GM19043 (cell line): Measurements from ENCODE around the gene GAGE13.
"Not testable (repeated sequence)": the region's sequence is repeated elsewhere in the genome, so short reads cannot be mapped to it uniquely, and the experiment has no call there.

Experiments used
- ATAC-seq: cut with Tn5 transposase; IDR thresholded peaks from one replicate; pipeline ENCODE4 v1.9.1; 2021; ENCODE audit warnings: low read depth; ENCODE audit not compliant: unreplicated experiment

Gene GAGE13

GRCh38 chrX:49331282-49331681 is at the start of gene GAGE13:
GAGE13 (plus strand) TSS chrX:49331582; CDS start chrX:49332738, 1,156 bp downstream.
- ATAC-seq, result not testable (repeated sequence)

DNA sequence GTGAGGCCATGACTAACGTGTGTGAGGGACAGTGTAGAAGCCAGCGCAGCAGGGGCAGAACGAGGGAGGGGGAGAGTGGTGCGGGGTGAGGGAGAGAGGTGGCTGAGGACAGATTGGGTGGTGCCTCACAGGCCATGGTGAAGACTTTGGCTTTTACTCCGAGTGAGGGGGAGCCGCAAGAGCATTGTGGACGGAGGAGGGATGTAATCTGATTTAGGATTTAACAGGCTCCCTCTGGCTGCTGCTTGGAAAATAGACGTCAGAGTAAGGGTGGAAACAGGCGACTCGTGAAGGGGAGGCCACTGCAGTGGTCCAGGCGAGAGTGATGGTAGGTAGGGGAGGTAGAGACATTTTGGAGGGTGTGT is 48.8 kb upstream of the GAGE13 start:
- ATAC-seq, result no peak

DNA sequence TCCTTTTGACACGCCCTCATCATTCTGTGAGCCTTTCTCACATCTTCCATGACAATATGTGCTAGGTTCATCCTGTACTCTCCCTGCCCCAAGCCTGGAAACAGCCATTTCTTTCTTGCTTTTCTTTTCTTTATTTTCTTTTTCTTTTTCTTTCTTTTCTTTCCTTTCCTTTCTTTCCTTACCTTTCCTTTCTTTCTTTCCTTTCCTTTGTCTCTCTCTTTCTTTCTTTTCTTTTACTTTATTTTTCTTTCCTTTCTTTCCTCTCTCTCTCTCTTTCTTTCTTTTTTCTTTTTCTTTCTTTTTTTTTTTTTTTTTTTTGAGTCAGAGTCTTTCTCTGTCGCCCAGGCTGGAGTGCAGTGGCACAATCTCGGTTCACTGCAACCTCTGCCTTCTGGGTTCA is 47.2 kb upstream of the GAGE13 start:
- ATAC-seq, result no peak

- ATAC-seq, result no peak
Observed at GRCh38 chrX:49286136-49286535, 45.2 kb upstream of the GAGE13 start.

DNA sequence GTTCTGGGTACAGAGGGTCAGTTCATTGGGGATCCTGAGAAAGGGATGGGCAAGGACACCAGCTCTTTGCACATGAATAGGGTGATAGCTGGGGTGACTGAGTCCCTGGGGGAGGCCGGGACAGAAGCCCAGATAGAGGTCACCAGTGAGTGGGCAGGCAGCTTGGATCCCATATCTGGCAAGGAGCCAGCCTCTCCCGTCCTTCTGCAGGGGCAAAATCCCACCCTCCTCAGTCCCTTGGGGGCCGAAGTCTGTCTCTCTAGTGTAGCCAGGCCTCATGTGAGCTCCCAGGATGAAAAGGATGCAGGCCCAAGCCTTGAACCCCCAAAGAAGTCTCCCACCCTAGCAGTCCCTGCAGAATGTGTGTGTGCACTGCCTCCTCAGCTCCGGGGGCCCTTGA is 44.8 kb upstream of the GAGE13 start:
- no peak for ATAC-seq

DNA sequence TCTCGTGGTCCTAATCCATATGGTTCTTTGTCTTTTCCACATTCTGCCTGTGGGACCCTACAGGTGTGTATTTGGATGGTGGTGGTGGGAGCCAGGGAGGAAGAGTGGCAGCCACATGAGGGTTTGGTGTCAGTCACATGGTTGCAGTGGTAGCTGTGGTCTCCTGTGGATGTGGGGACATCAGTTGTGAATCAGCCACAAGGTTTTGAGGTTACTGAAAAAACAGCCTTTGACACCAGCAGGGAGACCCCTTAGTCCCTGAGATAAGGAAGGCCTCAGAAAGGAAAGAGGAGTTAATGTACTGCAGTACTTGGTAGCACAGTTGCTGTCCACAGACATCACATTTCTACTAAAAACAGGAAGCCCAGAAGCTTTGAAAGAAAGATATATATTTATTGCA is 43.7 kb upstream of the GAGE13 start:
- ATAC-seq, result no peak

- ATAC-seq, result no peak
Observed at GRCh38 chrX:49290215-49290614, 41.2 kb upstream of the GAGE13 start.

DNA sequence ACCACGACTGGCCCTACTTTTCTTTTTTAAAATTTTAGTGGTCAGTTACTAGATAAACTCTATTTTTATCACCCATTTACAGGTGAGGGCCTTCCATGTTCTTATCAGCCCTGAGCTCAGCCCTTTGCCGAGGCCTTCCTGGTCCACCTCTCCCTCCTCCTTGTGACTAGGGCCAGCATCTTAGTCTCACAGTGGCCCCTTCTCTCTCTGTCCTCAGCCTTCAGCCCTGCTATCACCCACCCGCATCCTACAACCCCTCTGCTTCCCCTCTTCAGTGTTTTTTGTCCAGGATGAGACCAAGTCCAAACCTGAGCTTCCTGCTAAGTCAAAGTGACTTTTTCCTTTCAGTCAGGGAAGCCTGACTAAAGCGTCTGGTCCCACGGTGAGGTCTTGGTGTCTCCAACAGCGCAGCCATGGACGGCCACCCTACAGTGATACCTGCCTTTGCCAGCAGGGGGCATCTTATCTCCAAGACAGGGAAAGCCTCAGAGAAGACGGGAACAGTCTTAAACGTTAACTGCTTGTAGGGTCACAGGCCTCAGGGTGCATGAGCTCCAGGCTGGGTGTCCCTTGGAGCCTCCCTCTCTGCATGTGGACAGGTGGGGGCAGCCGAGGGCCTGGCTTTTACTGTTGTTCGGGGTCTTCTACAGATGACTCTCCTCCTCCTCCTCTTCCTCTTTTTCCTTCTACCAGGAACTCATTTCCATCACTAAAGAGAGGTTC is 39.6 kb upstream of the GAGE13 start:
- peak; percentile 63 for ATAC-seq

- no peak for ATAC-seq
Observed at GRCh38 chrX:49292400-49293362, 38.7 kb upstream of the GAGE13 start.

GRCh38 chrX:49299293-49299692 is 32.1 kb upstream of the GAGE13 start:
- not testable (repeated sequence) for ATAC-seq

- no peak for ATAC-seq
Observed at GRCh38 chrX:49300703-49301102, 30.7 kb upstream of the GAGE13 start.

DNA sequence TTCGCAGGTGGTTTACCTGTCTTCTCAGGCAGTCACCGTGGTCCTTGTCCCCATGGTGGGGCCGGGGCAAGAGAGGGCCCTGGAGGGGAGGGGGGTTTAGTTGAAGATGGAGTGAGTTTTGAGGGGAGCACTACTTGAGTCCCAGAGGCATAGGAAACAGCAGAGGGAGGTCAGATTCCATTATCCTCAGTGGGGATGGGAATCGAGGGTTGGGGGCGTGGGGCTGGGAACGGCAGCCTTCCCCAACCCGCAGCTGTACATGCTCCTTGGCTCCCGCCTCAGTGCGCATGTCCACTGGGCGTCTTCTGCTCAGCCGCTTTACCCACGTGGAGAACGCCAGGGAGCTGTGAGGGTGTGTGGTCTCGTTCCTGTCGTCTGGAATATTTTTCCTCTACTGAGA is 28.0 kb upstream of the GAGE13 start, which contains the start of gene GAGE10:
Gene GAGE10, plus strand, starts transcription at position 301 of the 400 bp plus-strand sequence. CDS start 1,214 bp downstream, outside the sequence.
- no peak for ATAC-seq

DNA sequence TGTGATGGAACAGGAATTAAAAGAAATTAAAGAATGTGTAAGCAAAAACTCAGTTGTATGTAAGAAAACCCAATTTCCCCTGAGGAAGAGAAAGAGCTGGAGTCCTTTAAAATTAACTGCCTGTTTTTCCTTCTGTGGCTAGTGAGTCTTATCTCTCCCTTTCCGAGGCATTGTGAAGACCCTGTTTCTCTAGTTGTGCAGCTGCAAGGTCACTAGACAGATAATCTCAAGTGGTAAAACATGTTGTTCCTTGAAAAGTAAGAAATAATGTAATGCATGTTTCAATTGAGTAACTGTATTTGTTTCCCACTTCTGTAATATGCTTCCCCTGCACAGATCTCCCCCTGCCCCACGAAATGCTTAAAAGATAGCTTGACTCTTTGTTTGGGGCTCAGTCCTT is 23.6 kb upstream of the GAGE13 start:
- ATAC-seq, result not testable (repeated sequence)

DNA sequence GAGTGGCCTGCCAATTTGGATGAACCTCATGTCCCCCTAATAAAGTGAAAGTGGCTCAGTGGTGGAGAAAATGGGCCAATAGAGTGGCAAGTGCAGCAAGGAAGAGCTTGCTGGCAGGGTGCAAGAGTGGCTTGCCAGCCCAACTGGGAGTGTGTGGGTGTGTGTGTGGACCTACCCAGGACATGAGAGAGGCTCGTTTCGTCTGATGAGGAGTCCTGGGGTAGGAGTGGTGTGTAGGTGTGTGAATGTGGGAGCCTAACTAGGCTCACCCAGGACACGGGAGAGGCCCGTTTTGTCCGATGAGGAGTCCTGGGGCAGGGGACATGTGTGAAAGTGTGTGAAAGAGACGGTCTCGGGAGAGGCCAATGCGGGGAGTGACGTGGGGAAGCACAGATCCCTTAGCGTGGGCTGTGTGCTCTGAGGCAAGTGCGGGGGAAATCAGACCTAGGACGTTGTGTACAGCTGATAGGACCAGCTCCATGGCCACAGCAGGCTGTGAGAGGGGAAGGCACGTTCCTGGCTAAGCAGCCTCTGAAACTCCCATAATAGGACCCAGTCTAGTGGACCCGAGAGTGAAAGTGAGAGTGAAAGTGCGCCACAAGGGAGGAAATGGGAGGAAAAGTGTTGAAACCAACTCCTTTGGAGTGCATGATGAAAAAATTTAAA is 22.6 kb upstream of the GAGE13 start:
- no peak for ATAC-seq

DNA sequence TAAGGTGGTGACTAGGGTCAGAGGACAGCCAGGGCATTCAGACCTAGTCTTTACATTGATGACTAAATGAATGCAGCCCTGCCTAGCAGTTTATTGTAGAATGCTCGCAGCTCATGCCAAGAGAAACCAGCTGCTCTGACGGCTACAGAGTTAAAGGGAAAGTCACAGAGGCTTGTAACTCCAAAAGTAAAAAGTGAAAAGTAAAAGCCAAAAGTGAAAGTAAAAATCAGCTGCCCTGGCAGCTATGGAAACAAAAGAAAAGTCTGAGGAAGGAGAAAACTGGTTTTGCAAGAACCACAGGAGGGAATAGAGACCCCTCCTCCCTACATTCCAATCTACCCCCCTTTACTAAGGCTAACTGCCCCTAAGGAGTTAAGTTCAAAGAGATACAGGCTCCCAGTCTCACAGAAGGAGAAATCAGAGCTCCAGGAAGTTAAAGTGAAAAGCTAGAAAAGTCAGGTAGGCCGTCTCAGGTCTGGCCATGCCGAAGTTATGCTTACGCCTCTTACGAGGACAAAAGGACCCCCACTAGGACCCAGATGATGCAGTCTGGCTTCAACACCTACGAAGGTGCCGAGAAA is 21.9 kb upstream of the GAGE13 start:
- no peak for ATAC-seq

DNA sequence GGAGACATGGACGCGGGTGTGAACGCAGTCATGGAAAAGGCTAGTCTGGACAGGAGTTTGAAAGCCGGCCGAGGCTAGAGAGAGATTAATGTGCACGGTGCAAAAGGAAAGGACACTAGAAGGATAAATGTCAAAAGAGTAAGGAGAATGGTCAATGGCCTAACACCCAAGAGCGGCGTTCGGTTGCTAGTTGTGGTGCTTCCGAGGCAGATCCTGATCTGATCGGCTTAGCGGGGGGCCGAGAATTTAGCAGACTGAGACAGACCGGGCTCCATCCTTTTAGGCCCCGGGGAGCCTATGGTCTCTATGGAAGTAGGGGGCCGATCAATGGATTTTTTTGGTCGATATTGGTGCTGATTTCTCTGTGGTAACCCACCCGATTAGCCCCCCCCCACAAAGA is 21.0 kb upstream of the GAGE13 start:
- ATAC-seq, result no peak

DNA sequence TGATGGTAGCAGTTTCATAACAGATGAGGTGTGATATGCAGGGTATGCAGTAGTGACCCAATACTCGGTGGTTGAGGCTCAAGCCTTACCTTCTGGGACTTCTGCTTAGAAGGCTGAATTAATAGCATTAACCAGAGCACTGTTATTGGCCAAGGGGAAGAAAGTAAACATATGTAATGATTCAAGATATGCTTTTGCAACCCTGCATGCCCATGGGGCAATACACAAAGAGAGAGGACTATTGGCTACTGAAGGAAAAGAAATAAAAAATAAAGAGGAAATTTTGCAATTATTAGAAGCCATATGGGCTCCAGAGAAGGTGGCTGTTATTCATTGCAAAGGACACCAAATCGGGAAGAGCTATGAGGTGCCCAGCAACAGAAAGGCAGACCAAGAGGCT is 19.2 kb upstream of the GAGE13 start:
- ATAC-seq, result no peak

DNA sequence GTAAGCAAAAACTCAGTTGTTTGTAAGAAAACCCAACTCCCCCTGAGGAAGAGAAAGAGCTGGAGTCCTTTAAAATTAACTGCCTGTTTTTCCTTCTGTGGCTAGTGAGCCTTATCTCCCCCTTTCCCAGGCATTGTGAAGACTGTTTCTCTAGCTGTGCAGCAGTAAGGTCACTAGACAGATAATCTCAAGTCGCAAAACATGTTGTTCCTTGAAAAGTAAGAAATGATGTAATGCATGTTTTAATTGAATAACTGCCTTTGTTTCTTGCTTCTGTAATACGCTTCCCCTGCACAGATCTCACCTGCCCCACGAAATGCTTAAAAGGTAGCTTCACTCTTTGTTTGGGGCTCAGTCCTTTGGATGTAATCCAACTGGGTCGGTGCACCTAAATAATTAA is 15.3 kb upstream of the GAGE13 start:
- ATAC-seq, result no peak

- not testable (repeated sequence) for ATAC-seq
Observed at GRCh38 chrX:49321737-49322136, 9.6 kb upstream of the GAGE13 start, which contains the start of gene GAGE12J. GAGE12J (plus strand) TSS chrX:49322037; CDS start chrX:49323194, 1,157 bp downstream.

- ATAC-seq, result not testable (repeated sequence)
Observed at GRCh38 chrX:49322266-49322665, 9.1 kb upstream of the GAGE13 start.
